Stimulated activated CD4-positive, alpha-beta T cell treated with anti-CD3 and anti-CD28 coated beads, Interleukin-2, amount 100 ng/mL, for 24 hours (primary cell): Measurements from ENCODE around the gene IMPA2.
A peak's percentile ranks its signal among the peaks of the same experiment; 100 is the strongest.
"Not testable (repeated sequence)": the region's sequence is repeated elsewhere in the genome, so short reads cannot be mapped to it uniquely, and the experiment has no call there.

Experiments used
- DNase-seq, 2 donors: peaks; one replicate each; pipeline ENCODE4 v3.0.0-alpha.2; 2020

Gene IMPA2

DNA sequence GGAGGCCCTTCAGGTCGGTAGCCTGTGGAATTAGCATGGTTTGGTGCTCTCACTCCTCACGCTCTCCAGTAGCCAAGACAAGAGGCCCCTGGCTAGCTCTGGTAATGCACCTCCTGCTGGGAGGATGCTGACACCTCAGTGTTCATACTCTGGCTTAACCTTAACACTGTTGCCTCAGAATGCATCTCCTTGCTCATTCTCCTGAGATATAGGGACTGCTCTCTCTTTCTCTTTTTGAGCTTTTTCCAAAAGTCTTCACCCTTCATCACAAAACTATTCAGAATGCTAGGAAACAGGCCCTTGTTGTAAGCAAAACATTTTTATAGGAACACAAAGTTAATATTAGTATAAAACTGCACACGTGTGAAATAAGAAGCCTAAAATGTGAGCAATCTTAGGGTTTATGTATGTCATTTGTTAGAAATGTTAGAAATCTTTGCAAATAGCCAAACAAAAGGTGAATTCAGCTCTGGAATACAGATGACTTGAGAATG lies 17.3 kb upstream of the IMPA2 start:
- DNase-seq = no peak

- DNase-seq = no peak
These were observed 11.1 kb upstream of the IMPA2 start for GRCh38 chr18:11969904-11970835.

GRCh38 chr18:11970836-11971226 lies 10.5 kb upstream of the IMPA2 start:
- DNase-seq = not testable (repeated sequence)

DNA sequence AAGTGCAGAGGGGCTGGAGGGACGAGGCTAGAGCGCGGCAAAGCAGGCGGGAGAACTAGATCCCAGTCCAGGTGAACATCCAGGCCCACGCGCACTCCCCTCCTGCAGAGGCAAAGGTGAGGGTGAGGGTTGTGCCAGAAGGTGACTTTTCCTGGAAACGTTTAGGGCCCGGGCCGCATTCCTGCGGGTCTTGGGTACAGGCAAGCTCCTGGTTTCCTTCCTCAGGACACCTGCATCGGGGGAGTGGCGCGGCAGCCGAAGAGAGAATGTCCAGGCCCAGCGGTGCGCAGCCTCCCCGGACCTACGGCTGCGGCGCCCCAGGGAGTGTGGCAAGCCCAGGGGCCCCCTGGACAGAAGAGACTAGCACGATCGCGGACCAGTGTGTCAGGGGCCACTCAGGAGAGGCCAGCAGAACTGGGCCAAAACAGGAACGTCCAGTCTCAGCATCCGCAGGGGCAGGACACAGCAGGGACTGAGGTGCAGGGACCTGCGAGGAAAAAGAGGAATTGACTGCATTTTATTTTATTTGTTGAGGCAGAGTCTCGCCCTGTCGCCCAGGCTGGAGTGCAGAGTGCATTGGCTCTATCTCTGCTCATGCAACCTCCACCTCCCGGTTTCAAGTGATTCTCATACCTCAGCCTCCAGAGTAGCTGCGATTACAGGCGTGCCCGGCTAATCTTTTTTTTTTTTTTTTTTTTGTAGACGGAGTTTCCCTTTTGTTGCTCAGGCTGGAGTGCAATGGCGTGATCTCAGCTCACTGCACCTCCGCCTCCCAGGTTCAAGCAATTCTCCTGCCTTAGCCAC lies 8.7 kb upstream of the IMPA2 start:
- no peak for DNase-seq

DNA sequence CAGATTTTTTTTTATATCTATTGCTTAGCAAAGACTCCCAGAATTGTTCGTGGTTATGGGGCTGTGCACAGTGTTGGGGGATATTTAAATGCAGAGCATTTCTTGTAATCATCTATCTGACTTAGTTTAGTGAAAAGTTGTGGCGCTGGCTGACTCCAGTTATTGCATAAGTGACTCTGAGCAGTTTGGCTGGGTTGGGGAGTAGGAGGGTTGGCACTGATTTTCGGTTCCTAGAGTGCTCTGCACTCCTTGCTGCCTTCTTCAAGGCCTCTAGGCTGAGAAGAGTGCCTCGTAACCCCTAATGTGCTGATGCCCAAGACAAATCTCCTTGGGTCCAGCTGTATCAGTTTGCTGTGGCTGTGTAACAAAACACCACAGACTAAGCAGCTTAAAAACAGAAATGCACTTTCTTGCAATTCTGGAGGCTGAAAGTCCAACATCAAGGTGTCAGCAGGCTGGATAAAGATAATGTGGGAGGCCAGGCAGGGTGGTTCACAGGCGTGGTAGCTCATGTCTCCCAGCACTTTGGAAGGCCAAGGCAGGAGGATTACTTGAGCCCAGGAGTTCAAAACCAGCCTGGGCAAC lies 6.5 kb upstream of the IMPA2 start:
- DNase-seq = no peak

GRCh38 chr18:11975723-11976122 lies 5.6 kb upstream of the IMPA2 start:
- no peak for DNase-seq

- no peak for DNase-seq
These were observed 4.8 kb upstream of the IMPA2 start for GRCh38 chr18:11976315-11977152.

- no peak for DNase-seq
These were observed 4.2 kb upstream of the IMPA2 start for GRCh38 chr18:11977153-11977466.

- DNase-seq = no peak
These were observed 2.4 kb upstream of the IMPA2 start for GRCh38 chr18:11978956-11979355.

- no peak for DNase-seq
These were observed 1.2 kb upstream of the IMPA2 start for GRCh38 chr18:11980163-11980493.

DNA sequence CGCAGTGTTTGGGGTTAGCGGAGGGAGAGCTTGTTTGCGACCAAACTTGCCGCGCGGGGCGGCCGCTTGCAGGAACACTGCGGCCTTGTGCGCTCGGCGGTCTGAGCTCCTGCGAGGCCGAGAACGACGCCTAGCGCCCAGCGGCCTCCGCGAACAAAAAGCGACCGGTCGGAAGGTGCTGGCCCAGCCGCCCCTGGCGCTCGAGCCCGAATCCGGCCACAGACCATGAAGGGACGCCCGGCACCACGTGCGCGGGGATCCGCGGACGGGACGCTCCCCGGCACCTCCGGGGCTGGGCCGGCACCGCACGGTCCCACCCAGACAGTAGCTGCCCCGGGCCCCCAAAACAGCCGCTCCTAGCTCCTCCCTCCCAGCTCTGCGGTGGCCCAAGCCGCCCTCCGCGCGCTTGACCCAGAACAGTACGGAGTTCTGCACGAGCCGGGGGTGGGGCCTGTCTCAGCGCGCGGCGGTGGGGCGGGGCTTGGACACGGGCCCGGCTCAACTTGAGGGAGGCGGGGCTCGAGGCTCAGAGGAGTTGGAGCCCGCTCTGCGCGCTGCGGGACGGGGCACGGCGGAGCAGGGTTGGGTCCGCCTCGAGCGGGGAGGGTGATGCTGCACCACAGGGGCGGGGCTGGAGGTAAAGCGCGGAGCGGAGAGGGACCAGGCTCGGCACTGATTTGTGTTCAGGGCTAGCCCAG lies 664 bp upstream of the IMPA2 start:
- peak; percentile 97 to 98 for DNase-seq

DNA sequence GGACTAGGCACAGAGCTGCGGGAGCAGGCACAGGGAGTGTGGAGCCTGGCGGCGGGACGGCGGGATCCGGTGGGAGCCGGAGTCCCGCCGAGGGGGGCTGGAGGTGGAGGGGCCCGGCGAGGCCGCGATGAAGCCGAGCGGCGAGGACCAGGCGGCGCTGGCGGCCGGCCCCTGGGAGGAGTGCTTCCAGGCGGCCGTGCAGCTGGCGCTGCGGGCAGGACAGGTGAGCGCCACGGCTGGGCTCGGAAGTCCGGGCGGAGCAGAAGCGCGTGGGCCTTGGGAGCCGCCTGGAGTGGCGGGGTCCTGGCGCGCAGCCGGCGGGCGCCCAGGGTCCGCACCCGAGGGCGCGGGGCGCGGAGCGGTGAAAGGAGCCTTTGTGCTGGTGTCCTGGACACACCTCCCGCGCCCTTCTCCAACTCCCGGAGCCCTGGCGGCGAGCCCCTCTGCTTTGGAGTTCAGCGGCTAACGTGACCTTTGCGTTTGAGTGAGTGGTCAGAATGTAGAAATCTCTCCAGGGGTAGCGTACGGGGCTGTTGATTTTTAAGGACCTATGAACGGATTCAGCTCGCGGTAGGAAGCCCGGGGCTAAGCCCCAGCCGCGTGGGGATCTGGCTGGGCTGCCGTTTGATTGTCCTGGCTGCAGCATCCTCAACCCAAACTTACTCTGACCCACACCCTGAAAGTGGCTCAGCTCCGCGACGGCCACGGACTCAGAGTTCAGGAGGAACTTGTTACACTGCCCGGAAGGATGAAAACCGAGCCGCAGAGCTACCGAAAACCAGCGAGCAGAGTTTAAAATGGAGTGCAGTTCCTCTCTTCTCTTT lies 448 bp downstream of the IMPA2 start:
- DNase-seq = peak; percentile 32 to 35

- DNase-seq = no peak
These were observed 1.7 kb downstream of the IMPA2 start for GRCh38 chr18:11982981-11983380.

- no peak for DNase-seq
These were observed 2.3 kb downstream of the IMPA2 start for GRCh38 chr18:11983592-11983991.

GRCh38 chr18:11984091-11984490 lies 2.8 kb downstream of the IMPA2 start:
- no peak for DNase-seq

DNA sequence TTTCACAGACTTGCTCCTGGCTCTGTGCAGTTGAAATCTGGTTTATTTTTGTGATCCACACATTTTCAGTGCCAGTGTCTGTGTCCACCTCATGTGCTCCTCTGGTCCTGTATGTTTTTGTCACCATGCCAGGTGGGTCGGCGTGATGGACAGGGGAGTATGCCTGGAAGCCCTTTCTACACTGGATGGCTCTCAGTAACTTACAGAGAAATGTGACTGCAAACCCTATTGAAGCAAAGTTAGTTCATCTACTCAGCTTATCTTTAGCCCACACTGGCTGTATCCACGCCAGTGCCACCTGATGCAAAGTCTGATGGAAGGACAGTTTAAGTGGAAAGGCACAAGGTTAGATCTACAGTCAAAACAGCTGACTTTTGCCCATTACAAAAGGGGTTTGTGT lies 4.3 kb downstream of the IMPA2 start:
- no peak for DNase-seq

DNA sequence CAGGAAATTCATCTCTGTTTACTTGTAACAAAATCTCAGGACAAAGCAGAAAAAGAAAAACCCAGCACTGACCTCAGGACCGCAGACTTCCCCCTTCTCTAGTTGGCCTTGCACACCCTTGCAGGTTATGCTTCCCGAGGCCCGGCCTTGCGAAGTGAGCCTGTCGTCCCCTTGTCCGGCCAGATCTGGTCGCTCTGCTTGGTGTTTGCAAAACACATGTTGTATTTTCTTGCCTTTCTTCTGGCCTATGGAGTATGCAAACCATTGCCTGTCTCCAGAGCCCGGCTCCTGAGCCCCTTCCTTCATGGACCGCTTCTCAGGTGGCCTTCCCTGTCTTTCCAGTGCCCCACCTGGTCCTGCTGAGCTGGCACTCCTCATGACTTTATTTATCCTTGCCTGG lies 4.8 kb downstream of the IMPA2 start:
- DNase-seq = no peak

DNA sequence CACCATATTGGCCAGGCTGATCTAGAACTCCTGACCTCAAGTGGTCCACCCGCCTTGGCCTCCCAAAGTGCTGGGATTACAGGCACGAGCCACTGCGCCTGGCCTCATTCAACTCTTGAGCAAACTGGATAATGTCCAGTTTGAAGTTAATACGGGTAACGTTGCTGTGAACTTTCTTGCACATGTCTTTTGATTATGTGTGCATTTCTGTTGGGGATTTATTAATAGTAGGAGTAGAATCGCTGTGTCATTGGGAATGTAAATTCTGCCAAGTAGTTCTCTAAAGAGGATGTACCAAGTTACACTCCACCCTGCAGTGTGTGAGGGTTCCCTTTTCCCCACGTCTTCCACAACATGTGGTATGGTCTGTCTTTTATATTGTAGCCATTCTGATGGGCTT lies 6.2 kb downstream of the IMPA2 start:
- no peak for DNase-seq

GRCh38 chr18:11989174-11989573 lies 7.9 kb downstream of the IMPA2 start:
- DNase-seq = no peak

DNA sequence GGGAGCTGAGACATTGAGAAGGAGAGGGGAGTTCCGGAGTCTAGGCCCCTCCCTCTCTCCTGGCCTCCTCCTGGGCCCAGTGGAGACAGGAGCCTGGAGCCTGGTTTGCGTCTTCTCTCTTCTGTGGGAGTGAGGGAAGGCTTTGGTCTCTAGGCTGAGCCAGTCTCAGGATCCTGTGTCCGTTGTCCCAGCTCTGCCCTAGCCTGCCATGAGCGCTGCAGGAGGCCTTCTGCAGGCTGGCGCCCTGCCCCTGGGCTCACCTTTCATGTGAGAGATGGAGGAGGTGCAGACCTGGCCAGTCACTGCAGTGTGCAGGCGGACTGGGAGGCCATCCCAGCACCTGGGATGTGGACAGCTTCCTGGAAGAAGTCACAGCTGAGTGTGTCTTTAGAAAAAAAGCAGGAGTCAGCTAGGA lies 8.7 kb downstream of the IMPA2 start:
- no peak for DNase-seq

DNA sequence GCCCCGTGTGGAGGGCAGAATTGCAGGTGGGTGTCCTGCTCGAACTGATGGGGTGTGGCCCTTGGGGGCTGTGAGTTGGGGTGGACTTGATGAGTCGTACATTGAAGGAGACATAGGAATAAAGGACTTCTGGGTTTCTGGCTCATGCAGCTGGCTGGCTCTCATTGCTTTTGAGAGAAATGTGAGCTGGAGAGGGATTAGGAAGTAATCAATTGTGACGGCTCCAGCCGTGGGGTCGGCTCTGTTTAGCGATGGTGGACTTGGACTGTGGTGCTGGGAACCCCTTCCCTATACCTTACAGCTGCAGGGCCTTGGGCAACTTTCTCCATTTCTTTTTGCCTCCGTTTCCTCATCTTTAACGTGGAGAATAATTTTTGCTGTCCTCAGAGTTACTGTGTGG lies 9.2 kb downstream of the IMPA2 start:
- no peak for DNase-seq
